Caco-2 (cell line): ENCODE measurements around the gene FBXO38. TPM values are rescaled to one million over a fixed set of nuclear protein-coding genes. Genes with fewer than 3 reads are reported as not detected.

ENCODE experiments used
- BruUV-seq: library from RNA; stranded (reverse); fragments of 400-500 nt; replicated peaks from 2 replicates; lab custom pipeline; 2021; lab: Mats Ljungman, UMichigan
- CTCF ChIA-PET: fragments of 300-600 bp; sonication (Branson Sonifier 250); formaldehyde crosslinking; loops from one replicate; lab custom pipeline; 2022; ENCODE audit warnings: antibody characterized with exemption; lab: Charles Lee
- POLR2A ChIA-PET: fragments of 300-600 bp; sonication (Branson Sonifier 250); formaldehyde crosslinking; loops from one replicate; lab custom pipeline; 2022; ENCODE audit warnings: antibody characterized with exemption; lab: Charles Lee
- DNase-seq, 2 experiments: peaks; one replicate each; pipeline versions ENCODE4 v3.0.0 to v3.0.0-alpha.2; 2020 to 2022
- H3K27me3 ChIP-seq: replicated peaks from 2 replicates; pipeline ENCODE4 v1.6.0; 2011; ENCODE audit warnings: low read length; ENCODE audit not compliant: control insufficient read depth, insufficient read depth
- H3K36me3 ChIP-seq: 2 replicates; pipeline ENCODE4 v1.5.1; 2011; ENCODE audit warnings: low read length; ENCODE audit not compliant: control insufficient read depth, insufficient read depth
- H3K4me1 ChIP-seq: fragments of 250-450 bp; sonication (Bioruptor Pico); 2 replicates; pipeline ENCODE4 v1.5.1; 2020; ENCODE audit warnings: mild to moderate bottlenecking
- H3K4me3 ChIP-seq: 2 replicates; pipeline ENCODE4 v1.5.1; 2011; ENCODE audit warnings: low read depth, mild to moderate bottlenecking, control low read depth, low read length
- H3K9me3 ChIP-seq: fragments of 250-450 bp; sonication (Bioruptor Pico); 2 replicates; pipeline ENCODE4 v1.5.1; 2020; ENCODE audit warnings: mild to moderate bottlenecking, moderate library complexity
- H3K27ac Mint-ChIP-seq: one replicate; pipeline ENCODE4 v1.8.0; 2022; ENCODE audit warnings: mixed read lengths; ENCODE audit not compliant: unreplicated experiment
- H3K27me3 Mint-ChIP-seq: one replicate; pipeline ENCODE4 v1.8.0; 2022; ENCODE audit warnings: mixed read lengths; ENCODE audit not compliant: insufficient read depth, unreplicated experiment
- H3K36me3 Mint-ChIP-seq: one replicate; pipeline ENCODE4 v1.8.0; 2022; ENCODE audit warnings: mild to moderate bottlenecking, mixed read lengths; ENCODE audit not compliant: insufficient read depth, unreplicated experiment
- H3K4me1 Mint-ChIP-seq: one replicate; pipeline ENCODE4 v1.8.0; 2022; ENCODE audit warnings: low read depth, mixed read lengths; ENCODE audit not compliant: unreplicated experiment
- H3K4me3 Mint-ChIP-seq: one replicate; pipeline ENCODE4 v1.8.0; 2022; ENCODE audit warnings: mild to moderate bottlenecking, moderate library complexity, mixed read lengths; ENCODE audit not compliant: unreplicated experiment
- H3K9me3 Mint-ChIP-seq: one replicate; pipeline ENCODE4 v1.8.0; 2022; ENCODE audit warnings: mixed read lengths; ENCODE audit not compliant: unreplicated experiment
- intact Hi-C: fragments of 100-400 bp; cut with micrococcal nuclease; formaldehyde crosslinking; loops from one replicate; pipeline ENCODE4 v1.10.0; 2022; ENCODE audit not compliant: unreplicated experiment
- total RNA-seq: library from RNA; stranded (reverse); gene quantifications from 2 replicates; pipeline ENCODE4 v1.2.3, GENCODE V29; 2022
- TF ChIP-seq, protein P1 (sequence below), 2 experiments: fragments of 200-600 bp in 1 of 2; IDR thresholded peaks; 1 replicate in 1 of 2; 2 replicates in 1 of 2; pipeline versions ENCODE4 v1.5.1 to v1.8.0; 2011 to 2022; ENCODE audit warnings: antibody characterized with exemption in 1 of 2, control low read depth in 1 of 2, inconsistent platforms in 1 of 2, low read depth in 1 of 2, low read length in 1 of 2, mild to moderate bottlenecking in 1 of 2, moderate library complexity in 1 of 2; ENCODE audit not compliant: insufficient read depth in 1 of 2, severe bottlenecking in 1 of 2, unreplicated experiment in 1 of 2

The FBXO38 gene
- total RNA-seq, 1 experiment from 2014 or later, result 36.7 TPM

DNA sequence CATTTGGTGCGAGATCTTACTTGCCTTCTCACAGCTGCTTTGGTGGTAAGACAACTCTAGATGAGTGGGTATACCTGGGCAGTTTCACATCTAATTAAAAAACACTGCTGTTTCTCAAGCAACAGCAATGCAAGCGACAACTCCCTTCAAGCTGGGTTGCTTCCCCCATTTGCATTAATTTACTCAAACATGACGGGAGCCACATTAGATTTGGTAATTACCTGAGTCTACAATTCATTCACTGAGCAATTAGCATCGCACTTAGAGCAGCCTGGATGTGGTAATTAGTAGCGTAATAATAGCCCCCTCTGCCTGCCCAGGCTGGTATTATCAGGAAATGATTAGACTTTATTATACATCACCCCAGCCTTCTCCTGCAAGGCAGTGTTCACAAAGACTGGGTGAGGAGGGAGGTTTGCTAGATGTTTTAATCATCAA lies 73.4 kb downstream of the FBXO38 start:
- H3K9me3 ChIP-seq, result 0 out of 2 replicates have a peak, but pooled peaks cover 3% of the 10 kb centered on the region
- no peaks in the 10 kb centered on the region for H3K4me1 ChIP-seq
- Mint-ChIP-seq H3K36me3 (no peaks in the 10 kb centered on the region), H3K9me3 (no peaks in the 10 kb centered on the region), H3K27ac (no peak overlapping the region), H3K4me1 (no peaks in the 10 kb centered on the region), H3K27me3 (peaks cover 15% of the 10 kb centered on the region), H3K4me3 (no peak overlapping the region)
- POLR2A ChIA-PET, result no interaction called here
- DNase-seq, result peak in 1 of 2 experiments; percentile 22
- H3K27me3 ChIP-seq, result no peaks in the 10 kb centered on the region
- no peak overlapping the region for H3K4me3 ChIP-seq
- BruUV-seq, result no TSS peak
- CTCF ChIA-PET, result interaction anchor here (2.3 kb wide), 1 partner anchor 274 kb away, joined by 6 read pairs; no protein-coding TSS in a partner anchor
- H3K36me3 ChIP-seq, result no peaks in the 10 kb centered on the region
- intact Hi-C loops, result no loop called here
- TF ChIP-seq, protein P1, sequence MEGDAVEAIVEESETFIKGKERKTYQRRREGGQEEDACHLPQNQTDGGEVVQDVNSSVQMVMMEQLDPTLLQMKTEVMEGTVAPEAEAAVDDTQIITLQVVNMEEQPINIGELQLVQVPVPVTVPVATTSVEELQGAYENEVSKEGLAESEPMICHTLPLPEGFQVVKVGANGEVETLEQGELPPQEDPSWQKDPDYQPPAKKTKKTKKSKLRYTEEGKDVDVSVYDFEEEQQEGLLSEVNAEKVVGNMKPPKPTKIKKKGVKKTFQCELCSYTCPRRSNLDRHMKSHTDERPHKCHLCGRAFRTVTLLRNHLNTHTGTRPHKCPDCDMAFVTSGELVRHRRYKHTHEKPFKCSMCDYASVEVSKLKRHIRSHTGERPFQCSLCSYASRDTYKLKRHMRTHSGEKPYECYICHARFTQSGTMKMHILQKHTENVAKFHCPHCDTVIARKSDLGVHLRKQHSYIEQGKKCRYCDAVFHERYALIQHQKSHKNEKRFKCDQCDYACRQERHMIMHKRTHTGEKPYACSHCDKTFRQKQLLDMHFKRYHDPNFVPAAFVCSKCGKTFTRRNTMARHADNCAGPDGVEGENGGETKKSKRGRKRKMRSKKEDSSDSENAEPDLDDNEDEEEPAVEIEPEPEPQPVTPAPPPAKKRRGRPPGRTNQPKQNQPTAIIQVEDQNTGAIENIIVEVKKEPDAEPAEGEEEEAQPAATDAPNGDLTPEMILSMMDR (IDR thresholded peaks at IDR 0.05; ENCODE audit: insufficient read depth in 1 of 2, low read depth in 1 of 2, low read length in 1 of 2, severe bottlenecking in 1 of 2, unreplicated experiment in 1 of 2), result peak; percentile 39 to 46

DNA sequence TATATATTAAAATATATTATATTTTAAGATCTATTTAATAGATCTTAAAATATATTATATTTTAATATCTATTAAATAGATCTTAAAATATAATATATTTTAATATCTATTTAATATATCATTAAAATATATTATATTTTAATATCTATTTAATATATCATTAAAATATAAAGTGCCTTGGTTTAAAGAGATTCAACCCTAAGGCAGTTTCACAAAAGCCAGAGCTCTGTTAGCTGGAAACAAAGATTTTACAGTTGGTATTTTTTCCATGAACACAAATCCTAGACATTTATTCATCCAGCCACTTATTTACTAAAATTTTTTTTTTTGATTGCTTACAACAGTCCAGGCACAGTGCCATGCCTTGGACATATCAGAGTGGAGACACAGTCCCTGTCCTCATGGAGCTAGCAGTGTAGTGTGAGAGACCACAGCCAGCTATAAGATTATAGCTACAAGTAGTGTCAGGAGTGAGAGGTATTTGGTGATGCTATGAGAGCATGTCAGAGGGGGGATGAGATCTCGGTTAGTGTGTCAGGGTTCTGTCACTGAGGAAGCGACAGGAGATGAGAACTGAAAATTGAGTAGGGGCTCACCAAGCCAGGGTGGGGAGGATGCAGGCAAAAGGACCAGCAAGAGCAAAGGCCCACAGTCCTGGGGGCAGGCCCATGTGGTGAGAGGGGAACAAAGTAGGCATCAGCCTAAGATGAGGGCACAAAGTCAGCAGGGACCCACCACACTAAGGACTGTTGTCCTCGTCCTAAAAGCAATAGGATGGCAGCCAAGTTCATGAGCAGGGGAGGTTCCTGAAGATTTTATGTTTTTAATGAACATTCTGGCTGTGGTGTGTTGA lies 74.5 kb downstream of the FBXO38 start:
- Histone ChIP-seq H3K36me3 (no peaks in the 10 kb centered on the region), H3K4me1 (no peaks in the 10 kb centered on the region), H3K27me3 (no peaks in the 10 kb centered on the region), H3K9me3 (0 out of 2 replicates have a peak, but pooled peaks cover 3% of the 10 kb centered on the region), H3K4me3 (no peak overlapping the region)
- BruUV-seq, result no TSS peak
- POLR2A ChIA-PET, result interaction anchor here (0.6 kb wide), 1 partner anchor 11 kb away, joined by 3 read pairs; no protein-coding TSS in a partner anchor
- Mint-ChIP-seq H3K36me3 (no peaks in the 10 kb centered on the region), H3K27ac (no peak overlapping the region), H3K4me1 (no peaks in the 10 kb centered on the region), H3K4me3 (no peak overlapping the region), H3K9me3 (no peaks in the 10 kb centered on the region), H3K27me3 (peaks cover 15% of the 10 kb centered on the region)
- intact Hi-C loops, result no loop called here
- DNase-seq, result no peak
- CTCF ChIA-PET, result no interaction called here
- TF ChIP-seq, protein P1 (IDR thresholded peaks at IDR 0.05; ENCODE audit: insufficient read depth in 1 of 2, low read depth in 1 of 2, low read length in 1 of 2, severe bottlenecking in 1 of 2, unreplicated experiment in 1 of 2), result no peak

DNA sequence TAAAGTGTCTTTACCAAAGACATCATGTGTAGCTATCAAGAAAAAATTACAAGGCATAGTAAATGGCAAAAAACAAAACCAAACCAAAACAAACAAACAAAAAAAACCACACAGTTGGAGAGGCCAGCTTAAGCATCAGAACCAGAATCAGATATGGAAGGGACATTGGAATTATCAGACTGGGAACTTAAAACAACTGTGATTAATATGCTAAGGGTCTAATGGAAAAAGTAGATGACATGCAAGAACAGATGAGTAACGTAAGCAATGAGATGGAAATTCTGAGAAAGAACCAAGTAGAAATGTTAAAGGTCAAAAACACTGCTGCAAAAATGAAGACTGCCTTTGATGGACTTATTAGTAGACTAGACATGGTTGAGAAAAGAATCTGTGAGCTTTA lies 75.9 kb downstream of the FBXO38 start:
- Mint-ChIP-seq H3K27me3 (peaks cover 19% of the 10 kb centered on the region), H3K4me1 (no peaks in the 10 kb centered on the region), H3K36me3 (no peaks in the 10 kb centered on the region), H3K4me3 (no peak overlapping the region), H3K27ac (no peak overlapping the region), H3K9me3 (no peaks in the 10 kb centered on the region)
- Histone ChIP-seq H3K4me3 (no peak overlapping the region), H3K9me3 (0 out of 2 replicates have a peak, but pooled peaks cover 3% of the 10 kb centered on the region), H3K4me1 (no peaks in the 10 kb centered on the region), H3K27me3 (no peaks in the 10 kb centered on the region), H3K36me3 (no peaks in the 10 kb centered on the region)
- BruUV-seq, result no TSS peak
- DNase-seq, result no peak
- intact Hi-C loops, result no loop called here
- ChIA-PET CTCF (interaction anchor here (0.6 kb wide), 1 partner anchor 272 kb away, joined by 4 read pairs; no protein-coding TSS in a partner anchor), POLR2A (no interaction called here)
- TF ChIP-seq, protein P1 (IDR thresholded peaks at IDR 0.05; ENCODE audit: insufficient read depth in 1 of 2, low read depth in 1 of 2, low read length in 1 of 2, severe bottlenecking in 1 of 2, unreplicated experiment in 1 of 2), result no peak
